ENCODE measurements around the gene VILL.
"Not testable (repeated sequence)": the region's sequence is repeated elsewhere in the genome, so short reads cannot be mapped to it uniquely, and the experiment has no call there.

Gene VILL

DNA sequence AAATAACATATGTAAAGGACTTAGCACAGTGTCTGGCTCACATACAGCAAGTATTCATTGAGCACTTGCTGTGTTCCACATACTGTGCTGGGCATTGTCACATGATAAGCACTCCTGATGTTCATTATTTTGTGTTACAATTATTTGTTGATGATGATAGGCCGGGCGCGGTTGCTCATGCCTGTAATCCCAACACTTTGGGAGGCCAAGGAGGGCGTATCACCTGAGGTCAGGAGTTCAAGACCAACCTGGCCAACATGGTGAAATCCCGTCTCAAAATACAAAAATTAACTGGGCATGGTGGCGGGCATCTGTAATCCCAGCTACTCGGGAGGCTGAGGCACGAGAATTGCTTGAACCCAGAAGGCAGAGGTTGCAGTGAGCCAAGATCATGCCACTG, 18.5 kb upstream of the VILL start:
- not testable (repeated sequence) for H3K27ac ChIP-seq (ENCODE audit: low read depth, low read length); H3K27me3 ChIP-seq (ENCODE audit: control insufficient read depth in 5 of 5, insufficient read depth in 4 of 5, low read length in 5 of 5); H3K9ac ChIP-seq (ENCODE audit: low read length in 5 of 5); H3K9me3 ChIP-seq (ENCODE audit: control insufficient read depth in 5 of 5, low read length in 5 of 5); H3K4me3 ChIP-seq (ENCODE audit: low read depth in 1 of 5, low read length in 5 of 5)
- Histone ChIP-seq H3K4me1 (ENCODE audit: control insufficient read depth in 5 of 5, insufficient read depth in 5 of 5, low read length in 5 of 5) (peaks cover 0 to 29% (median 5%) of the 10 kb centered on the region in 5 donors), H3K36me3 (ENCODE audit: control insufficient read depth in 5 of 5, insufficient read depth in 5 of 5, low read length in 5 of 5) (peaks cover 0 to 41% (median 26%) of the 10 kb centered on the region in 5 donors)

GRCh38 chr3:37973246-37974054, 17.1 kb upstream of the VILL start:
- H3K9me3 ChIP-seq (ENCODE audit: control insufficient read depth in 5 of 5, low read length in 5 of 5) = no peaks in the 10 kb centered on the region
- H3K36me3 ChIP-seq (ENCODE audit: control insufficient read depth in 5 of 5, insufficient read depth in 5 of 5, low read length in 5 of 5) = peaks cover 0 to 41% (median 26%) of the 10 kb centered on the region in 5 donors
- no peaks in the 10 kb centered on the region for H3K27me3 ChIP-seq (ENCODE audit: control insufficient read depth in 5 of 5, insufficient read depth in 4 of 5, low read length in 5 of 5)
- peaks cover 0 to 19% (median 16%) of the 10 kb centered on the region in 5 donors for H3K4me1 ChIP-seq (ENCODE audit: control insufficient read depth in 5 of 5, insufficient read depth in 5 of 5, low read length in 5 of 5)
- H3K4me3 ChIP-seq (ENCODE audit: low read depth in 1 of 5, low read length in 5 of 5) = no peak overlapping the region
- H3K9ac ChIP-seq (ENCODE audit: low read length in 5 of 5) = no peak overlapping the region
- no peak overlapping the region for H3K27ac ChIP-seq (ENCODE audit: low read depth, low read length)

GRCh38 chr3:37974121-37975083, 16.2 kb upstream of the VILL start:
- H3K4me1 ChIP-seq (ENCODE audit: control insufficient read depth in 5 of 5, insufficient read depth in 5 of 5, low read length in 5 of 5) = peaks cover 0 to 11% (median 6%) of the 10 kb centered on the region in 5 donors
- no peak overlapping the region for H3K9ac ChIP-seq (ENCODE audit: low read length in 5 of 5)
- no peaks in the 10 kb centered on the region for H3K9me3 ChIP-seq (ENCODE audit: control insufficient read depth in 5 of 5, low read length in 5 of 5)
- peaks cover 0 to 41% (median 26%) of the 10 kb centered on the region in 5 donors for H3K36me3 ChIP-seq (ENCODE audit: control insufficient read depth in 5 of 5, insufficient read depth in 5 of 5, low read length in 5 of 5)
- H3K27ac ChIP-seq (ENCODE audit: low read depth, low read length) = no peak overlapping the region
- no peaks in the 10 kb centered on the region for H3K27me3 ChIP-seq (ENCODE audit: control insufficient read depth in 5 of 5, insufficient read depth in 4 of 5, low read length in 5 of 5)
- no peak overlapping the region for H3K4me3 ChIP-seq (ENCODE audit: low read depth in 1 of 5, low read length in 5 of 5)

GRCh38 chr3:37979541-37980461, 10.8 kb upstream of the VILL start:
- H3K9ac ChIP-seq (ENCODE audit: low read length in 5 of 5) = no peak overlapping the region
- H3K27me3 ChIP-seq (ENCODE audit: control insufficient read depth in 5 of 5, insufficient read depth in 4 of 5, low read length in 5 of 5) = no peaks in the 10 kb centered on the region
- H3K4me3 ChIP-seq (ENCODE audit: low read depth in 1 of 5, low read length in 5 of 5) = no peak overlapping the region
- H3K27ac ChIP-seq (ENCODE audit: low read depth, low read length) = no peak overlapping the region
- H3K36me3 ChIP-seq (ENCODE audit: control insufficient read depth in 5 of 5, insufficient read depth in 5 of 5, low read length in 5 of 5) = peaks cover 2 to 41% (median 36%) of the 10 kb centered on the region in 5 donors
- H3K4me1 ChIP-seq (ENCODE audit: control insufficient read depth in 5 of 5, insufficient read depth in 5 of 5, low read length in 5 of 5) = peaks cover 0 to 10% (median 2%) of the 10 kb centered on the region in 5 donors
- no peaks in the 10 kb centered on the region for H3K9me3 ChIP-seq (ENCODE audit: control insufficient read depth in 5 of 5, low read length in 5 of 5)

DNA sequence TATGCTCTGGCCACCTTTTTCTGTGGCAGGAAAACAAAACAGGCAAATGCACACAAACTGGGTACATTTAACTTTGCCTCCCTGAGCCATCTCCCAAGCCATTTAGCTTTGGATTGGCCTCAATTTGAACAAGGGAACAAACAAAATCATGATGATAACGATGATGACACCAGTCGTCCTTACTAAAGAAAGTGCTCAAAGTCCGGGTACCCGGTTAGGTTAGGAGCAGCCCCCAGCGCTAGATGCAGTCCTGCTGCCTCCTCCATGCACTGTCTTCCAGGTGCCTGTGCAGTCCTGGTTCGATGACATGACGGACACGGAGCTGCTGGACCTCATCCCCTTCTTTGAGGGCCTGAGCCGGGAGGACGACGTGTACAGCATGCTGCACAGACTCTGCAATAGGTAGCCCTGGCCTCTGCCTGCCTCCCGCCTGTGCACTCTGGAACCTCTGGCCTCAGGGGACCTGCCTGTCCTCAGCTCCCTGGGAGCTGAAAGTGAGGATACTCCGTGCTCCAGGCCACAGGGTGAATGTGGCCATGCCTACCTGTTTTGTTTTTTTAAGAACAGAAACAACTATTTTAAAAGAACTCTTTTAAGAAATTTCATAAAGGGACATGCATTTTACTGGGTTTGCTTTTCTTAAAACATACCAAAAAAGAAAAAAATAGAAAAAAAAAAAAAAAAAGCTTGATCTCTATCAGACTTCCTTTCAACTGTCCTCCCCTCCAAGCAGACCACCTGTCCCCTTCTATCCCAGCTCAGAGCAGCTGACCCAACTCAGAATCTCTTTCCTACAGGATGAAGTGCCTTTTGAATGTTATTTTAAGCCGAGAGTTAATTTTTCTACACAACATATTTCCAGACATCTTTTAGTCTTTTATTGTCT, 9.9 kb upstream of the VILL start:
- Histone ChIP-seq H3K9ac (ENCODE audit: low read length in 5 of 5) (no peak overlapping the region), H3K4me1 (ENCODE audit: control insufficient read depth in 5 of 5, insufficient read depth in 5 of 5, low read length in 5 of 5) (peaks cover 0 to 10% (median 2%) of the 10 kb centered on the region in 5 donors), H3K36me3 (ENCODE audit: control insufficient read depth in 5 of 5, insufficient read depth in 5 of 5, low read length in 5 of 5) (peaks cover 2 to 39% (median 34%) of the 10 kb centered on the region in 5 donors), H3K27me3 (ENCODE audit: control insufficient read depth in 5 of 5, insufficient read depth in 4 of 5, low read length in 5 of 5) (no peaks in the 10 kb centered on the region), H3K9me3 (ENCODE audit: control insufficient read depth in 5 of 5, low read length in 5 of 5) (no peaks in the 10 kb centered on the region), H3K27ac (ENCODE audit: low read depth, low read length) (no peak overlapping the region), H3K4me3 (ENCODE audit: low read depth in 1 of 5, low read length in 5 of 5) (no peak overlapping the region)

GRCh38 chr3:37981348-37981664, 9.3 kb upstream of the VILL start:
- H3K4me1 ChIP-seq (ENCODE audit: control insufficient read depth in 5 of 5, insufficient read depth in 5 of 5, low read length in 5 of 5) = peaks cover 0 to 10% (median 2%) of the 10 kb centered on the region in 5 donors
- H3K9ac ChIP-seq (ENCODE audit: low read length in 5 of 5) = no peak overlapping the region
- H3K9me3 ChIP-seq (ENCODE audit: control insufficient read depth in 5 of 5, low read length in 5 of 5) = no peaks in the 10 kb centered on the region
- H3K27ac ChIP-seq (ENCODE audit: low read depth, low read length) = no peak overlapping the region
- H3K4me3 ChIP-seq (ENCODE audit: low read depth in 1 of 5, low read length in 5 of 5) = no peak overlapping the region
- H3K36me3 ChIP-seq (ENCODE audit: control insufficient read depth in 5 of 5, insufficient read depth in 5 of 5, low read length in 5 of 5) = peaks cover 2 to 36% (median 29%) of the 10 kb centered on the region in 5 donors
- H3K27me3 ChIP-seq (ENCODE audit: control insufficient read depth in 5 of 5, insufficient read depth in 4 of 5, low read length in 5 of 5) = no peaks in the 10 kb centered on the region

GRCh38 chr3:37982331-37982730, 8.3 kb upstream of the VILL start:
- Histone ChIP-seq H3K9me3 (ENCODE audit: control insufficient read depth in 5 of 5, low read length in 5 of 5) (no peaks in the 10 kb centered on the region), H3K9ac (ENCODE audit: low read length in 5 of 5) (no peak overlapping the region), H3K4me3 (ENCODE audit: low read depth in 1 of 5, low read length in 5 of 5) (no peak overlapping the region), H3K27me3 (ENCODE audit: control insufficient read depth in 5 of 5, insufficient read depth in 4 of 5, low read length in 5 of 5) (no peaks in the 10 kb centered on the region), H3K36me3 (ENCODE audit: control insufficient read depth in 5 of 5, insufficient read depth in 5 of 5, low read length in 5 of 5) (peaks cover 2 to 34% (median 24%) of the 10 kb centered on the region in 5 donors), H3K27ac (ENCODE audit: low read depth, low read length) (no peak overlapping the region), H3K4me1 (ENCODE audit: control insufficient read depth in 5 of 5, insufficient read depth in 5 of 5, low read length in 5 of 5) (peaks cover 0 to 8% (median 2%) of the 10 kb centered on the region in 5 donors)

GRCh38 chr3:37984051-37984450, 6.5 kb upstream of the VILL start:
- peaks cover 0 to 2% (median 0%) of the 10 kb centered on the region in 5 donors for H3K4me1 ChIP-seq (ENCODE audit: control insufficient read depth in 5 of 5, insufficient read depth in 5 of 5, low read length in 5 of 5)
- no peaks in the 10 kb centered on the region for H3K9me3 ChIP-seq (ENCODE audit: control insufficient read depth in 5 of 5, low read length in 5 of 5)
- H3K27me3 ChIP-seq (ENCODE audit: control insufficient read depth in 5 of 5, insufficient read depth in 4 of 5, low read length in 5 of 5) = no peaks in the 10 kb centered on the region

DNA sequence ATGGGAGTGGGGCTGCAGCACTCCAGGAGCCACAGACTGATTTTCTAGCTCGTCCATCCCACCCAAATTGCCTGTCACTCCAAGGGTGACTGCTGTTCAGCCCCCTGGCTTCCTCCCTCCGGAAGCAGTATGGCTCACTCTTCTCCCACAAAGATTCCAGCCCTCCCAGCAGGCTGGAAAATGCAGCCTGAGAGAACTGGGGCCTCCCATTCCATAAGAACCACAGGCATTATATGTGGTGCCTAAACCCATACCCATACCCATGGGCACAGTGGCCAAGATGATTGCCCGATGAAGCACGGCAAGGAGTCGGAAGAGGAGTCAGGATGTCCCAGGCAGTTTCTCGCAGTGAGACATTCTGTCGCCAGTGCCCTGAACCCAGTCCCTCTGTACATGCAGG, 6.0 kb upstream of the VILL start:
- Histone ChIP-seq H3K9ac (ENCODE audit: low read length in 5 of 5) (no peak overlapping the region), H3K36me3 (ENCODE audit: control insufficient read depth in 5 of 5, insufficient read depth in 5 of 5, low read length in 5 of 5) (peaks cover 2 to 34% (median 24%) of the 10 kb centered on the region in 5 donors), H3K27ac (ENCODE audit: low read depth, low read length) (no peak overlapping the region), H3K4me3 (ENCODE audit: low read depth in 1 of 5, low read length in 5 of 5) (no peak overlapping the region), H3K27me3 (ENCODE audit: control insufficient read depth in 5 of 5, insufficient read depth in 4 of 5, low read length in 5 of 5) (no peaks in the 10 kb centered on the region), H3K4me1 (ENCODE audit: control insufficient read depth in 5 of 5, insufficient read depth in 5 of 5, low read length in 5 of 5) (peaks cover 0 to 2% (median 0%) of the 10 kb centered on the region in 5 donors), H3K9me3 (ENCODE audit: control insufficient read depth in 5 of 5, low read length in 5 of 5) (no peaks in the 10 kb centered on the region)

More at GRCh38 chr3:37984051-37984450, 6.5 kb upstream of the VILL start:
- Histone ChIP-seq H3K27ac (ENCODE audit: low read depth, low read length) (no peak overlapping the region), H3K4me3 (ENCODE audit: low read depth in 1 of 5, low read length in 5 of 5) (no peak overlapping the region), H3K9ac (ENCODE audit: low read length in 5 of 5) (no peak overlapping the region), H3K36me3 (ENCODE audit: control insufficient read depth in 5 of 5, insufficient read depth in 5 of 5, low read length in 5 of 5) (peaks cover 2 to 34% (median 24%) of the 10 kb centered on the region in 5 donors)

All from subcutaneous abdominal adipose tissue (tissue), 5 donors.